H9 (cell line): ENCODE data around the gene UNC119. TPM values are rescaled to one million over a fixed set of nuclear protein-coding genes. Genes with fewer than 3 reads are reported as not detected.

Experiments
- DNase-seq: peaks from one replicate; pipeline ENCODE4 v3.0.0-alpha.2; 2017
- H2AFZ ChIP-seq: one replicate; pipeline ENCODE4 v1.6.1; 2013; ENCODE audit warnings: mild to moderate bottlenecking, low read length, control low read depth, moderate library complexity
- H2AK5ac ChIP-seq: 2 replicates; pipeline ENCODE4 v1.6.1; 2013; ENCODE audit warnings: low read length, control low read depth, mixed read lengths; ENCODE audit not compliant: insufficient read length
- H2BK120ac ChIP-seq: one replicate; pipeline ENCODE4 v1.6.1; 2013; ENCODE audit warnings: low read depth, mild to moderate bottlenecking, low read length, control low read depth, inconsistent platforms; ENCODE audit not compliant: poor library complexity, severe bottlenecking
- H2BK12ac ChIP-seq: 2 replicates; pipeline ENCODE4 v1.6.1; 2013; ENCODE audit warnings: low read length, control low read depth, mixed read lengths, low read depth; ENCODE audit not compliant: insufficient read length
- H2BK15ac ChIP-seq: 2 replicates; pipeline ENCODE4 v1.6.1; 2013; ENCODE audit warnings: low read depth, low read length, control low read depth
- H2BK20ac ChIP-seq: one replicate; pipeline ENCODE4 v1.6.1; 2013; ENCODE audit warnings: low read depth, mild to moderate bottlenecking, low read length, control low read depth, inconsistent platforms; ENCODE audit not compliant: poor library complexity, severe bottlenecking
- H2BK5ac ChIP-seq: 2 replicates; pipeline ENCODE4 v1.6.1; 2013; ENCODE audit warnings: low read length, control low read depth, mixed read lengths; ENCODE audit not compliant: insufficient read length
- H3K14ac ChIP-seq: 2 replicates; pipeline ENCODE4 v1.6.1; 2013; ENCODE audit warnings: low read length, control low read depth; ENCODE audit not compliant: insufficient read depth
- H3K18ac ChIP-seq: 2 replicates; pipeline ENCODE4 v1.6.1; 2013; ENCODE audit warnings: low read depth, mild to moderate bottlenecking, mixed read lengths, low read length, control low read depth; ENCODE audit not compliant: insufficient read length
- H3K23ac ChIP-seq: 2 replicates; pipeline ENCODE4 v1.6.1; 2013; ENCODE audit warnings: low read length, control low read depth, mixed read lengths, low read depth; ENCODE audit not compliant: insufficient read length
- H3K23me2 ChIP-seq: 2 replicates; pipeline ENCODE4 v1.6.1; 2013; ENCODE audit warnings: low read depth, mild to moderate bottlenecking, mixed read lengths, low read length, control low read depth; ENCODE audit not compliant: insufficient read length, poor library complexity, severe bottlenecking
- H3K27ac ChIP-seq: 2 replicates; pipeline ENCODE4 v1.5.1; 2013; ENCODE audit warnings: low read length, control low read depth, mixed read lengths, low read depth; ENCODE audit not compliant: insufficient read length
- H3K27me3 ChIP-seq: 2 replicates; pipeline ENCODE4 v1.6.1; 2013; ENCODE audit warnings: low read length, control low read depth, inconsistent platforms; ENCODE audit not compliant: insufficient read depth
- H3K4ac ChIP-seq: 2 replicates; pipeline ENCODE4 v1.6.1; 2013; ENCODE audit warnings: low read depth, mild to moderate bottlenecking, control low read depth, inconsistent platforms, low read length, moderate library complexity
- H3K4me1 ChIP-seq: 2 replicates; pipeline ENCODE4 v1.6.1; 2013; ENCODE audit warnings: low read length, control low read depth, inconsistent platforms; ENCODE audit not compliant: insufficient read depth
- H3K4me2 ChIP-seq: 2 replicates; pipeline ENCODE4 v1.6.1; 2013; ENCODE audit warnings: low read length, control low read depth, mixed read lengths; ENCODE audit not compliant: insufficient read length, insufficient read depth
- H3K56ac ChIP-seq: 2 replicates; pipeline ENCODE4 v1.6.1; 2013; ENCODE audit warnings: low read depth, mild to moderate bottlenecking, mixed read lengths, low read length, control low read depth; ENCODE audit not compliant: insufficient read length
- H3K79me1 ChIP-seq: 2 replicates; pipeline ENCODE4 v1.6.1; 2013; ENCODE audit warnings: low read depth, mild to moderate bottlenecking, moderate library complexity, low read length, control low read depth, inconsistent platforms; ENCODE audit not compliant: insufficient read depth, poor library complexity, severe bottlenecking
- H3K79me2 ChIP-seq: 2 replicates; pipeline ENCODE4 v1.6.1; 2013; ENCODE audit warnings: low read length, control low read depth, inconsistent platforms; ENCODE audit not compliant: insufficient read depth
- H3K9ac ChIP-seq: 2 replicates; pipeline ENCODE4 v1.6.1; 2013; ENCODE audit warnings: low read length, control low read depth, mixed read lengths; ENCODE audit not compliant: insufficient read length; ENCODE audit errors: extremely low read depth
- H3K9me3 ChIP-seq: one replicate; pipeline ENCODE4 v1.6.1; 2013; ENCODE audit warnings: low read depth, low read length, inconsistent platforms; ENCODE audit not compliant: control insufficient read depth
- H3T11ph ChIP-seq: one replicate; pipeline ENCODE4 v1.6.1; 2013; ENCODE audit warnings: mild to moderate bottlenecking, low read length, control low read depth, inconsistent platforms
- H4K20me1 ChIP-seq: one replicate; pipeline ENCODE4 v1.6.1; 2013; ENCODE audit not compliant: control insufficient read depth, insufficient read length, insufficient read depth
- H4K5ac ChIP-seq: 2 replicates; pipeline ENCODE4 v1.6.1; 2013; ENCODE audit warnings: low read depth, mild to moderate bottlenecking, mixed read lengths, low read length, control low read depth; ENCODE audit not compliant: insufficient read length
- H4K8ac ChIP-seq: replicated peaks from 2 replicates; pipeline ENCODE4 v1.6.1; 2013; ENCODE audit warnings: low read length, control low read depth, mixed read lengths, low read depth; ENCODE audit not compliant: insufficient read length
- H4K91ac ChIP-seq: 2 replicates; pipeline ENCODE4 v1.6.1; 2013; ENCODE audit warnings: low read depth, mild to moderate bottlenecking, moderate library complexity, mixed read lengths, low read length, control low read depth; ENCODE audit not compliant: insufficient read length
- H3K27ac Mint-ChIP-seq, 3 experiments: 2 replicates in 2 of 3; 3 replicates in 1 of 3; pipeline ENCODE4 v1.8.0; 2020 to 2021; ENCODE audit warnings: mixed read lengths in 3 of 3, mild to moderate bottlenecking in 1 of 3, moderate library complexity in 1 of 3
- H3K27me3 Mint-ChIP-seq: 2 replicates; pipeline ENCODE4 v1.8.0; 2021; ENCODE audit warnings: low read depth, mild to moderate bottlenecking, moderate library complexity, mixed read lengths
- H3K36me3 Mint-ChIP-seq, 3 experiments: 2 replicates in 2 of 3; 3 replicates in 1 of 3; pipeline ENCODE4 v1.8.0; 2020 to 2021; ENCODE audit warnings: low read depth in 3 of 3, mixed read lengths in 3 of 3; ENCODE audit not compliant: insufficient read depth in 1 of 3
- H3K4me1 Mint-ChIP-seq, 2 experiments: 2 replicates each; pipeline ENCODE4 v1.8.0; 2020; ENCODE audit warnings: mixed read lengths in 2 of 2
- H3K4me3 Mint-ChIP-seq, 2 experiments: 2 replicates in 1 of 2; 3 replicates in 1 of 2; pipeline ENCODE4 v1.8.0; 2020 to 2021; ENCODE audit warnings: mild to moderate bottlenecking in 2 of 2, mixed read lengths in 2 of 2, moderate library complexity in 1 of 2
- H3K9me3 Mint-ChIP-seq, 2 experiments: 2 replicates in 1 of 2; 3 replicates in 1 of 2; pipeline ENCODE4 v1.8.0; 2020; ENCODE audit warnings: mild to moderate bottlenecking in 2 of 2, mixed read lengths in 2 of 2, moderate library complexity in 1 of 2
- CTCF ChIP-seq: fragments of 200-600 bp; sonication (generic); conservative IDR thresholded peaks from 3 replicates; pipeline ENCODE4 v1.8.0; 2021; ENCODE audit warnings: antibody characterized with exemption, mild to moderate bottlenecking
- WGBS: extraction: QIAGEN DNeasy Blood & Tissue Kit; methylation state at CpG from one replicate; pipeline ENCODE4 v1.1.7; 2013; ENCODE audit warnings: missing lambda C conversion rate, low lambda C conversion rate, mixed read lengths; ENCODE audit not compliant: insufficient read length; ENCODE audit errors: extremely low coverage; 5-methylcytosine and 5-hydroxymethylcytosine counted together
- total RNA-seq: library from RNA; stranded (reverse); gene quantifications from 2 replicates; pipeline ENCODE4 v1.2.1, GENCODE V29; 2021

The UNC119 gene
- total RNA-seq, 1 experiment from 2014 or later = 36.9 TPM

GRCh38 chr17:28505986-28506665 is 46.3 kb downstream of the UNC119 start, which contains the start of gene FOXN1:
Gene FOXN1 (plus strand): TSS chr17:28506348. CDS start chr17:28523970, 17,622 bp downstream.
- no peak within 1 kb of the TSS for H3K23ac ChIP-seq
- peak within 1 kb of the TSS in 2 of 3 experiments; percentile 55 to 76; a peak in 3 of 7 replicates for H3K27ac Mint-ChIP-seq
- no peak within 1 kb of the TSS for H3K4me3 Mint-ChIP-seq
- no peak within 1 kb of the TSS for H3K56ac ChIP-seq
- H3K18ac ChIP-seq = no peak within 1 kb of the TSS
- no peak within 1 kb of the TSS for H3K9ac ChIP-seq
- no peak within 1 kb of the TSS for H3K14ac ChIP-seq
- no peaks in the 10 kb centered on the region for H4K20me1 ChIP-seq
- no peaks in the 10 kb centered on the region; the same call in 1 of the 2 replicates for H3K4me1 ChIP-seq
- no peak within 1 kb of the TSS for H2BK20ac ChIP-seq
- DNase-seq = no peak
- no peak within 1 kb of the TSS for H4K8ac ChIP-seq
- no peaks in the 10 kb centered on the region for H3K9me3 ChIP-seq
- no peak within 1 kb of the TSS for H2BK15ac ChIP-seq
- H2AFZ ChIP-seq = no peak within 1 kb of the TSS
- H2AK5ac ChIP-seq = no peak within 1 kb of the TSS
- no peaks in the 10 kb centered on the region for H3K9me3 Mint-ChIP-seq
- H3K23me2 ChIP-seq = no peaks in the 10 kb centered on the region
- H4K91ac ChIP-seq = no peak within 1 kb of the TSS
- H4K5ac ChIP-seq = no peak within 1 kb of the TSS
- H3K27me3 ChIP-seq = no peaks in the 10 kb centered on the region
- no peak within 1 kb of the TSS for H2BK12ac ChIP-seq
- no peak within 1 kb of the TSS for H3K4me2 ChIP-seq
- H3K79me2 ChIP-seq = no peaks in the 10 kb centered on the region
- TF ChIP-seq CTCF = no peak
- H3K4me1 Mint-ChIP-seq = peaks cover 3 to 23% of the 10 kb centered on the region in 2 experiments
- H2BK5ac ChIP-seq = no peak within 1 kb of the TSS
- no CpG with 5 or more reads among the region's 28 CpGs for WGBS
- no peak within 1 kb of the TSS for H2BK120ac ChIP-seq
- H3T11ph ChIP-seq = no peak within 1 kb of the TSS
- no peak within 1 kb of the TSS for H3K4ac ChIP-seq
- H3K79me1 ChIP-seq = no peaks in the 10 kb centered on the region
- H3K36me3 Mint-ChIP-seq = no peaks in the 10 kb centered on the region
- H3K27ac ChIP-seq = no peak within 1 kb of the TSS
- H3K27me3 Mint-ChIP-seq = peaks cover 21% of the 10 kb centered on the region
